ENCODE results near the gene CHL1. TPM values are rescaled to one million over a fixed set of nuclear protein-coding genes. Genes with fewer than 3 reads are reported as not detected.

CHL1 gene
- total RNA-seq, 1 donor from 2014 or later: not detected

- no peak for DNase-seq (ENCODE audit: low read depth in 2 of 2)
Measured at GRCh38 chr3:284322-284721, 87.8 kb downstream of the CHL1 start.

GRCh38 chr3:288417-288816 lies 91.9 kb downstream of the CHL1 start:
- DNase-seq (ENCODE audit: low read depth in 2 of 2): no peak

GRCh38 chr3:291028-291427 lies 94.5 kb downstream of the CHL1 start:
- DNase-seq (ENCODE audit: low read depth in 2 of 2): no peak

- no peak for DNase-seq (ENCODE audit: low read depth in 2 of 2)
Measured at GRCh38 chr3:291646-292436, 95.3 kb downstream of the CHL1 start.

GRCh38 chr3:294096-294495 lies 97.5 kb downstream of the CHL1 start:
- no peak for DNase-seq (ENCODE audit: low read depth in 2 of 2)

- no peak for DNase-seq (ENCODE audit: low read depth in 2 of 2)
Measured at GRCh38 chr3:294581-294980, 98.0 kb downstream of the CHL1 start.

- DNase-seq (ENCODE audit: low read depth in 2 of 2): no peak
Measured at GRCh38 chr3:295166-295565, 98.6 kb downstream of the CHL1 start.

- DNase-seq (ENCODE audit: low read depth in 2 of 2): no peak
Measured at GRCh38 chr3:297585-297984, 101.0 kb downstream of the CHL1 start.

GRCh38 chr3:299590-300301 lies 103.2 kb downstream of the CHL1 start:
- DNase-seq (ENCODE audit: low read depth in 2 of 2): no peak

- DNase-seq (ENCODE audit: low read depth in 2 of 2): no peak
Measured at GRCh38 chr3:307182-307581, 110.6 kb downstream of the CHL1 start.

- no peak for DNase-seq (ENCODE audit: low read depth in 2 of 2)
Measured at GRCh38 chr3:308597-309321, 112.2 kb downstream of the CHL1 start.

- no peak for DNase-seq (ENCODE audit: low read depth in 2 of 2)
Measured at GRCh38 chr3:312160-312733, 115.7 kb downstream of the CHL1 start.

- no peak for DNase-seq (ENCODE audit: low read depth in 2 of 2)
Measured at GRCh38 chr3:312911-313310, 116.3 kb downstream of the CHL1 start.

- DNase-seq (ENCODE audit: low read depth in 2 of 2): no peak
Measured at GRCh38 chr3:317012-317411, 120.4 kb downstream of the CHL1 start.

GRCh38 chr3:318903-319302 lies 122.3 kb downstream of the CHL1 start:
- DNase-seq (ENCODE audit: low read depth in 2 of 2): no peak

- DNase-seq (ENCODE audit: low read depth in 2 of 2): no peak
Measured at GRCh38 chr3:324423-324822, 127.9 kb downstream of the CHL1 start.

GRCh38 chr3:325495-325894 lies 128.9 kb downstream of the CHL1 start:
- DNase-seq (ENCODE audit: low read depth in 2 of 2): no peak

GRCh38 chr3:330494-331115 lies 134.0 kb downstream of the CHL1 start:
- no peak for DNase-seq (ENCODE audit: low read depth in 2 of 2)

GRCh38 chr3:331881-332280 lies 135.3 kb downstream of the CHL1 start:
- no peak for DNase-seq (ENCODE audit: low read depth in 2 of 2)

- no peak for DNase-seq (ENCODE audit: low read depth in 2 of 2)
Measured at GRCh38 chr3:332701-333100, 136.1 kb downstream of the CHL1 start.

- DNase-seq (ENCODE audit: low read depth in 2 of 2): no peak
Measured at GRCh38 chr3:335240-335639, 138.7 kb downstream of the CHL1 start.

- DNase-seq (ENCODE audit: low read depth in 2 of 2): no peak
Measured at GRCh38 chr3:339351-339750, 142.8 kb downstream of the CHL1 start.
